ENCODE data around the gene HOXA13. TPM values are rescaled to one million over a fixed set of nuclear protein-coding genes. Genes with fewer than 3 reads are reported as not detected.

Gene HOXA13
- total RNA-seq, 5 donors from 2014 or later (not counting 1 experiment from before 2014, with no cell fraction given) = not detected

GRCh38 chr7:27169658-27170425, 30.0 kb downstream of the HOXA13 start:
- CTCF ChIA-PET = interaction anchor here in 1 of 2 donors (1.3 kb wide), 2 partner anchors 9 to 20 kb away, joined by 3 read pairs; no protein-coding TSS in a partner anchor
- ATAC-seq (replicated peaks in 1 of 4) = peak in 1 of 4 experiments; percentile 42
- no peak overlapping the region for H3K27ac Mint-ChIP-seq
- POLR2A ChIA-PET = no interaction called here
- no peaks in the 10 kb centered on the region for H3K9me3 Mint-ChIP-seq
- Histone ChIP-seq H3K9me3 (no peaks in the 10 kb centered on the region), H3K36me3 (ENCODE audit: control insufficient read depth in 2 of 2, extremely low read depth in 1 of 2, insufficient read depth in 1 of 2, low read length in 1 of 2) (no peaks in the 10 kb centered on the region), H3K4me1 (ENCODE audit: control insufficient read depth in 1 of 2, extremely low read depth in 1 of 2, insufficient read depth in 2 of 2, low read length in 2 of 2) (peaks cover 15 to 81% of the 10 kb centered on the region in 2 experiments), H3K27me3 (replicated peaks in 1 of 2; ENCODE audit: control insufficient read depth in 2 of 2, extremely low read depth in 1 of 2, insufficient read depth in 2 of 2, low read length in 1 of 2) (peaks cover 17 to 91% of the 10 kb centered on the region in 2 experiments), H3K27ac (ENCODE audit: low read length) (no peak overlapping the region), H3K4me3 (ENCODE audit: control insufficient read depth in 1 of 2, extremely low read depth in 1 of 2, low read length in 1 of 2) (peak overlapping the region in 1 of 2 donors; percentile 35)
- peaks cover 34 to 46% (median 44%) of the 10 kb centered on the region in 3 donors for H3K4me1 Mint-ChIP-seq
- peak in 1 of 35 experiments; percentile 15 for DNase-seq
- WGBS (ENCODE audit: insufficient coverage) = 3% methylated on average over 26 of the region's 46 CpGs
- peaks cover 54 to 72% of the 10 kb centered on the region in 2 donors for H3K27me3 Mint-ChIP-seq
- H3K4me3 Mint-ChIP-seq = peak overlapping the region in 2 of 3 donors; percentile 37 to 74
- no peaks in the 10 kb centered on the region for H3K36me3 Mint-ChIP-seq

GRCh38 chr7:27168265-27168947, 31.5 kb downstream of the HOXA13 start:
- ChIA-PET POLR2A (interaction anchor here in 1 of 2 donors (0.6 kb wide), 1 partner anchor 488 kb away, joined by 4 read pairs; no protein-coding TSS in a partner anchor), CTCF (interaction anchor here (0.6 to 1.2 kb wide), 3 partner anchors 12 to 30 kb away, joined by 3 read pairs; no protein-coding TSS in a partner anchor)
- Mint-ChIP-seq H3K9me3 (no peaks in the 10 kb centered on the region), H3K4me3 (peak overlapping the region in 1 of 3 donors; percentile 74), H3K27ac (peak overlapping the region in 1 of 2 donors; percentile 73), H3K4me1 (peaks cover 36 to 44% (median 42%) of the 10 kb centered on the region in 3 donors), H3K36me3 (no peaks in the 10 kb centered on the region), H3K27me3 (peaks cover 62 to 80% of the 10 kb centered on the region in 2 donors)
- DNase-seq (peak in 4 of 35 experiments; percentile 22 to 60 (median 28)), ATAC-seq (replicated peaks in 1 of 4) (peak in 1 of 4 experiments; percentile 44)
- no peak overlapping the region for H3K4me3 ChIP-seq (ENCODE audit: control insufficient read depth in 1 of 2, extremely low read depth in 1 of 2, low read length in 1 of 2)
- H3K4me1 ChIP-seq (ENCODE audit: control insufficient read depth in 1 of 2, extremely low read depth in 1 of 2, insufficient read depth in 2 of 2, low read length in 2 of 2) = peaks cover 10 to 78% of the 10 kb centered on the region in 2 experiments
- no peaks in the 10 kb centered on the region for H3K36me3 ChIP-seq (ENCODE audit: control insufficient read depth in 2 of 2, extremely low read depth in 1 of 2, insufficient read depth in 1 of 2, low read length in 1 of 2)
- 23% methylated on average over 16 of the region's 25 CpGs for WGBS (ENCODE audit: insufficient coverage)
- H3K9me3 ChIP-seq = no peaks in the 10 kb centered on the region
- H3K27me3 ChIP-seq (replicated peaks in 1 of 2; ENCODE audit: control insufficient read depth in 2 of 2, extremely low read depth in 1 of 2, insufficient read depth in 2 of 2, low read length in 1 of 2) = peaks cover 17 to 92% of the 10 kb centered on the region in 2 experiments
- no peak overlapping the region for H3K27ac ChIP-seq (ENCODE audit: low read length)

- H3K27me3 ChIP-seq (replicated peaks in 1 of 2; ENCODE audit: control insufficient read depth in 2 of 2, extremely low read depth in 1 of 2, insufficient read depth in 2 of 2, low read length in 1 of 2) = peaks cover 15 to 91% of the 10 kb centered on the region in 2 experiments
- H3K36me3 ChIP-seq (ENCODE audit: control insufficient read depth in 2 of 2, extremely low read depth in 1 of 2, insufficient read depth in 1 of 2, low read length in 1 of 2) = no peaks in the 10 kb centered on the region
- WGBS (ENCODE audit: insufficient coverage) = 64% methylated on average over 2 of the region's 4 CpGs
- no peak overlapping the region for H3K27ac ChIP-seq (ENCODE audit: low read length)
- peaks cover 67 to 84% of the 10 kb centered on the region in 2 donors for H3K27me3 Mint-ChIP-seq
- H3K4me3 Mint-ChIP-seq = peak overlapping the region in 1 of 3 donors; percentile 74
- H3K4me1 ChIP-seq (ENCODE audit: control insufficient read depth in 1 of 2, extremely low read depth in 1 of 2, insufficient read depth in 2 of 2, low read length in 2 of 2) = peaks cover 7 to 74% of the 10 kb centered on the region in 2 experiments
- H3K9me3 ChIP-seq = no peaks in the 10 kb centered on the region
- POLR2A ChIA-PET = no interaction called here
- DNase-seq = no peak
- ATAC-seq (replicated peaks in 1 of 4) = no peak
- no peaks in the 10 kb centered on the region for H3K36me3 Mint-ChIP-seq
- no peak overlapping the region for H3K4me3 ChIP-seq (ENCODE audit: control insufficient read depth in 1 of 2, extremely low read depth in 1 of 2, low read length in 1 of 2)
- CTCF ChIA-PET = interaction anchor here in 1 of 2 donors (1.1 to 1.2 kb wide), 2 partner anchors 12 to 31 kb away, joined by 3 read pairs; no protein-coding TSS in a partner anchor
- peaks cover 36 to 44% (median 42%) of the 10 kb centered on the region in 3 donors for H3K4me1 Mint-ChIP-seq
- no peaks in the 10 kb centered on the region for H3K9me3 Mint-ChIP-seq
- H3K27ac Mint-ChIP-seq = peak overlapping the region in 1 of 2 donors; percentile 73
Observed at GRCh38 chr7:27167916-27168264, 32.0 kb downstream of the HOXA13 start.

GRCh38 chr7:27166531-27167505, 33.1 kb downstream of the HOXA13 start:
- Mint-ChIP-seq H3K4me1 (peaks cover 28 to 37% (median 34%) of the 10 kb centered on the region in 3 donors), H3K36me3 (no peaks in the 10 kb centered on the region), H3K27me3 (peaks cover 66 to 85% of the 10 kb centered on the region in 2 donors), H3K9me3 (no peaks in the 10 kb centered on the region), H3K4me3 (peak overlapping the region in 2 of 3 donors; percentile 13 to 58), H3K27ac (peak overlapping the region in 1 of 2 donors; percentile 83)
- Histone ChIP-seq H3K4me1 (ENCODE audit: control insufficient read depth in 1 of 2, extremely low read depth in 1 of 2, insufficient read depth in 2 of 2, low read length in 2 of 2) (peaks cover 4 to 64% of the 10 kb centered on the region in 2 experiments), H3K27ac (ENCODE audit: low read length) (no peak overlapping the region), H3K27me3 (replicated peaks in 1 of 2; ENCODE audit: control insufficient read depth in 2 of 2, extremely low read depth in 1 of 2, insufficient read depth in 2 of 2, low read length in 1 of 2) (peaks cover 15 to 85% of the 10 kb centered on the region in 2 experiments), H3K9me3 (no peaks in the 10 kb centered on the region), H3K4me3 (ENCODE audit: control insufficient read depth in 1 of 2, extremely low read depth in 1 of 2, low read length in 1 of 2) (peak overlapping the region in 1 of 2 donors; percentile 28), H3K36me3 (ENCODE audit: control insufficient read depth in 2 of 2, extremely low read depth in 1 of 2, insufficient read depth in 1 of 2, low read length in 1 of 2) (no peaks in the 10 kb centered on the region)
- ChIA-PET CTCF (no interaction called here), POLR2A (no interaction called here)
- no peak for DNase-seq
- ATAC-seq (replicated peaks in 1 of 4) = no peak
- WGBS (ENCODE audit: insufficient coverage) = 12% methylated on average over 35 of the region's 50 CpGs

GRCh38 chr7:27165996-27166530, 33.8 kb downstream of the HOXA13 start:
- Histone ChIP-seq H3K4me1 (ENCODE audit: control insufficient read depth in 1 of 2, extremely low read depth in 1 of 2, insufficient read depth in 2 of 2, low read length in 2 of 2) (peaks cover 4 to 62% of the 10 kb centered on the region in 2 experiments), H3K27ac (ENCODE audit: low read length) (no peak overlapping the region), H3K9me3 (no peaks in the 10 kb centered on the region), H3K36me3 (ENCODE audit: control insufficient read depth in 2 of 2, extremely low read depth in 1 of 2, insufficient read depth in 1 of 2, low read length in 1 of 2) (no peaks in the 10 kb centered on the region), H3K4me3 (ENCODE audit: control insufficient read depth in 1 of 2, extremely low read depth in 1 of 2, low read length in 1 of 2) (peak overlapping the region in 1 of 2 donors; percentile 65), H3K27me3 (replicated peaks in 1 of 2; ENCODE audit: control insufficient read depth in 2 of 2, extremely low read depth in 1 of 2, insufficient read depth in 2 of 2, low read length in 1 of 2) (peaks cover 13 to 85% of the 10 kb centered on the region in 2 experiments)
- Mint-ChIP-seq H3K36me3 (no peaks in the 10 kb centered on the region), H3K27me3 (peaks cover 60 to 82% of the 10 kb centered on the region in 2 donors), H3K4me3 (peak overlapping the region in 1 of 3 donors; percentile 58), H3K4me1 (peaks cover 25 to 33% (median 28%) of the 10 kb centered on the region in 3 donors), H3K9me3 (no peaks in the 10 kb centered on the region), H3K27ac (peak overlapping the region in 1 of 2 donors; percentile 74)
- no peak for ATAC-seq (replicated peaks in 1 of 4)
- POLR2A ChIA-PET = interaction anchor here in 1 of 2 donors (0.6 kb wide), 1 partner anchor 894 kb away, joined by 4 read pairs; no protein-coding TSS in a partner anchor
- no peak for DNase-seq
- WGBS (ENCODE audit: insufficient coverage) = 5% methylated on average over 46 of the region's 46 CpGs
- CTCF ChIA-PET = interaction anchor here in 1 of 2 donors (1.1 kb wide), 1 partner anchor 16 kb away, joined by 3 read pairs; no protein-coding TSS in a partner anchor
